ENCODE results near the gene CEBPZOS. TPM values are rescaled to one million over a fixed set of nuclear protein-coding genes. Genes with fewer than 3 reads are reported as not detected.

The CEBPZOS gene
- total and polyA plus RNA-seq, 4 donors = 9.1 to 22.9 (median 13.5) TPM

GRCh38 chr2:37215250-37215649 lies 19.0 kb downstream of the CEBPZOS start:
- peaks cover 4 to 56% (median 50%) of the 10 kb centered on the region in 4 donors for H3K36me3 ChIP-seq (ENCODE audit: control insufficient read depth in 4 of 4, insufficient read depth in 3 of 4, low read depth in 1 of 4, low read length in 3 of 4)
- H3K4me3 ChIP-seq (ENCODE audit: low read depth in 1 of 3, low read length in 3 of 3) = no peak overlapping the region
- no peaks in the 10 kb centered on the region for H3K4me1 ChIP-seq (ENCODE audit: control insufficient read depth in 4 of 4, insufficient read depth in 4 of 4, low read length in 3 of 4)
- H3K27ac ChIP-seq (ENCODE audit: low read depth in 1 of 2, low read length in 2 of 2) = no peak overlapping the region
- H3K9ac ChIP-seq (ENCODE audit: low read depth in 1 of 2, low read length in 2 of 2) = no peak overlapping the region
- TF ChIP-seq HNF4G (IDR thresholded peaks at IDR 0.05) (no peak), YY1 (IDR thresholded peaks at IDR 0.05) (no peak), GABPA (IDR thresholded peaks at IDR 0.05 in 1 of 2, conservative IDR thresholded peaks at IDR 0.05 in 1 of 2) (no peak), EGR1 (IDR thresholded peaks at IDR 0.05; ENCODE audit: low read depth in 2 of 2) (no peak), FOXA2 (IDR thresholded peaks at IDR 0.05) (no peak), FOXA1 (IDR thresholded peaks at IDR 0.05) (no peak), REST (IDR thresholded peaks at IDR 0.05) (no peak), RAD21 (IDR thresholded peaks at IDR 0.05) (no peak), TAF1 (conservative IDR thresholded peaks at IDR 0.05) (no peak)
- 88% methylated on average over 1 of the region's 1 CpG for WGBS
- no peaks in the 10 kb centered on the region for H3K27me3 ChIP-seq (ENCODE audit: control insufficient read depth in 4 of 4, insufficient read depth in 4 of 4, low read length in 3 of 4)
- H3K9me3 ChIP-seq (ENCODE audit: control insufficient read depth in 4 of 4, low read length in 3 of 4) = no peaks in the 10 kb centered on the region
- DNase-seq (ENCODE audit: low spot score) = no peak

GRCh38 chr2:37219046-37219445 lies 22.8 kb downstream of the CEBPZOS start:
- Histone ChIP-seq H3K27me3 (ENCODE audit: control insufficient read depth in 4 of 4, insufficient read depth in 4 of 4, low read length in 3 of 4) (no peaks in the 10 kb centered on the region), H3K36me3 (ENCODE audit: control insufficient read depth in 4 of 4, insufficient read depth in 3 of 4, low read depth in 1 of 4, low read length in 3 of 4) (peaks cover 6 to 51% (median 38%) of the 10 kb centered on the region in 4 donors)
- 95% methylated on average over 4 of the region's 4 CpGs for WGBS

More at GRCh38 chr2:37219046-37219445, 22.8 kb downstream of the CEBPZOS start:
- TF ChIP-seq RAD21 (IDR thresholded peaks at IDR 0.05) (no peak), JUND (IDR thresholded peaks at IDR 0.05) (no peak), FOXA1 (IDR thresholded peaks at IDR 0.05) (no peak), FOXA2 (IDR thresholded peaks at IDR 0.05) (no peak), EGR1 (IDR thresholded peaks at IDR 0.05; ENCODE audit: low read depth in 2 of 2) (no peak), YY1 (IDR thresholded peaks at IDR 0.05) (no peak), CTCF (IDR thresholded peaks at IDR 0.05; ENCODE audit: low read depth, low read length, missing input control) (no peak), TAF1 (conservative IDR thresholded peaks at IDR 0.05) (no peak), REST (IDR thresholded peaks at IDR 0.05) (no peak), ZBTB33 (IDR thresholded peaks at IDR 0.05) (no peak), GABPA (IDR thresholded peaks at IDR 0.05 in 1 of 2, conservative IDR thresholded peaks at IDR 0.05 in 1 of 2) (no peak), ATF3 (IDR thresholded peaks at IDR 0.05) (no peak), HNF4G (IDR thresholded peaks at IDR 0.05) (no peak), RXRA (IDR thresholded peaks at IDR 0.05) (no peak), HNF4A (conservative IDR thresholded peaks at IDR 0.05) (no peak), MAX (IDR thresholded peaks at IDR 0.05) (no peak), SP1 (IDR thresholded peaks at IDR 0.05) (no peak), NR2F2 (IDR thresholded peaks at IDR 0.05) (no peak)
- H3K9ac ChIP-seq (ENCODE audit: low read depth in 1 of 2, low read length in 2 of 2) = no peak overlapping the region
- no peak overlapping the region for H3K27ac ChIP-seq (ENCODE audit: low read depth in 1 of 2, low read length in 2 of 2)
- no peak overlapping the region for H3K4me3 ChIP-seq (ENCODE audit: low read depth in 1 of 3, low read length in 3 of 3)
- H3K9me3 ChIP-seq (ENCODE audit: control insufficient read depth in 4 of 4, low read length in 3 of 4) = no peaks in the 10 kb centered on the region
- H3K4me1 ChIP-seq (ENCODE audit: control insufficient read depth in 4 of 4, insufficient read depth in 4 of 4, low read length in 3 of 4) = peaks cover 0 to under 1% (median 0%) of the 10 kb centered on the region in 4 donors
- DNase-seq (ENCODE audit: low spot score) = no peak

Data from liver (tissue), 9 donors.